GM19035 (cell line): Measurements from ENCODE around the gene MYO3A.

Source experiments
- ATAC-seq: cut with Tn5 transposase; IDR thresholded peaks from one replicate; pipeline ENCODE4 v1.9.1; 2021; ENCODE audit not compliant: unreplicated experiment

The MYO3A gene

GRCh38 chr10:26211781-26212444 lies 277.9 kb downstream of the MYO3A start:
- no peak for ATAC-seq

- no peak for ATAC-seq
Observed at GRCh38 chr10:26212511-26212910, 278.5 kb downstream of the MYO3A start.

- ATAC-seq = no peak
Observed at GRCh38 chr10:26213157-26213800, 279.2 kb downstream of the MYO3A start.

GRCh38 chr10:26214004-26214403 lies 280.0 kb downstream of the MYO3A start:
- no peak for ATAC-seq

GRCh38 chr10:26214551-26215395 lies 280.7 kb downstream of the MYO3A start:
- no peak for ATAC-seq

GRCh38 chr10:26215396-26215934 lies 281.4 kb downstream of the MYO3A start:
- ATAC-seq = no peak

- no peak for ATAC-seq
Observed at GRCh38 chr10:26215935-26216584, 282.0 kb downstream of the MYO3A start.

- no peak for ATAC-seq
Observed at GRCh38 chr10:26216585-26217395, 282.8 kb downstream of the MYO3A start, which contains the start of gene GAD2. TSS of gene GAD2 (plus strand) at chr10:26216774. CDS start at chr10:26216810, 36 bp downstream.

- no peak for ATAC-seq
Observed at GRCh38 chr10:26217396-26218086, 283.5 kb downstream of the MYO3A start.

- no peak for ATAC-seq
Observed at GRCh38 chr10:26219676-26220075, 285.6 kb downstream of the MYO3A start.

- no peak for ATAC-seq
Observed at GRCh38 chr10:26220901-26221300, 286.9 kb downstream of the MYO3A start.

- no peak for ATAC-seq
Observed at GRCh38 chr10:26221541-26221940, 287.5 kb downstream of the MYO3A start.

GRCh38 chr10:26222563-26222962 lies 288.5 kb downstream of the MYO3A start:
- no peak for ATAC-seq

- ATAC-seq = no peak
Observed at GRCh38 chr10:26225322-26225721, 291.3 kb downstream of the MYO3A start.

- ATAC-seq = no peak
Observed at GRCh38 chr10:26227786-26228185, 293.8 kb downstream of the MYO3A start.

- ATAC-seq = no peak
Observed at GRCh38 chr10:26232174-26232573, 298.1 kb downstream of the MYO3A start.

- no peak for ATAC-seq
Observed at GRCh38 chr10:26235761-26236160, 301.7 kb downstream of the MYO3A start.

- ATAC-seq = no peak
Observed at GRCh38 chr10:26238378-26238777, 304.3 kb downstream of the MYO3A start.

- ATAC-seq = no peak
Observed at GRCh38 chr10:26242706-26243350, 308.8 kb downstream of the MYO3A start.
